Measurements from ENCODE around the gene FBXL20.
A peak's percentile ranks its signal among the peaks of the same experiment; 100 is the strongest.
"Not testable (repeated sequence)": the region's sequence is repeated elsewhere in the genome, so short reads cannot be mapped to it uniquely, and the experiment has no call there.

FBXL20 gene, protein sequence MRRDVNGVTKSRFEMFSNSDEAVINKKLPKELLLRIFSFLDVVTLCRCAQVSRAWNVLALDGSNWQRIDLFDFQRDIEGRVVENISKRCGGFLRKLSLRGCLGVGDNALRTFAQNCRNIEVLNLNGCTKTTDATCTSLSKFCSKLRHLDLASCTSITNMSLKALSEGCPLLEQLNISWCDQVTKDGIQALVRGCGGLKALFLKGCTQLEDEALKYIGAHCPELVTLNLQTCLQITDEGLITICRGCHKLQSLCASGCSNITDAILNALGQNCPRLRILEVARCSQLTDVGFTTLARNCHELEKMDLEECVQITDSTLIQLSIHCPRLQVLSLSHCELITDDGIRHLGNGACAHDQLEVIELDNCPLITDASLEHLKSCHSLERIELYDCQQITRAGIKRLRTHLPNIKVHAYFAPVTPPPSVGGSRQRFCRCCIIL

DNA sequence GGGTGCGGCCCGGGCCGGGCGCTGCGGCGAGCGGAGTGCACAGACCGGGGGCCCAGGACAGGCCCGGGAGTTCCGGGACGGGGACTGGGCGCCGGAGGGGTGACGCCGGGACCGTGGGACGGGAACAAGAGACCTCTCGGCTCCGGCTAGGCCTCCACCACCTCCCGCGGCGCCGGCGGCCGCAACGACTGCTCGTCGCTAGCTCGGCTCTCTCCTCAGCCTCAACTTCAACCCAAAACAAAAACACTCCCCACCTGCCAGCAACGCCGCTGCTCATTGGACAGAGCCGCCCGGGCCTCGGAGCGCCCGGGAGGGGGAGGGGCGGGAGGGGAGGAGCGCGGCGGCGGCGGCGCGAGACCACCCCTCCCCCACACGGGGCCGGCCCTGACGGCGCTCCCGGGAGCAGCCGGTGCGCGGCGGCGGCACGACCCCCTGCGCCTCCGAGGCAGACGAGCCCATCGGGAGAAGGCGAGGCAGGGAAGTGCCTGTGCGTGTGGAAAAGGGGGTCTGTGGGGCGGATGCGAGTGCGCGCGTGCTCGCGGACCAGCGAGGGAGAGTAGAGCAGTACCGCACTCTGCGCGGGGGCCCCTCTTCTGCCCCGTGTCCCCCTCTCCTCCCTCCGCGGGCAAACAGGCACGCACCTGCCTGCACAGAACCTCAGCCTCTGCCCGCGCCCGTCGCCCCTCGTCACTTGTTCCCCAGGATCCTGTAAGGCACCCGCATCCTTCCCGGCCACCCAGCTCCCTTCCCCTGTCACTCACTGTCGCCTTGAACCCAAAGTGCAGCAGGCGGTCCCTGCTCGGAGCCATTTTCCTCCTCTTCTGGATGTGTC is at the start of gene FBXL20:
FBXL20 (minus strand) TSS at position 215 of the 832 bp plus-strand sequence. CDS start 224 bp downstream, outside the sequence.
- H3K4me3 ChIP-seq (ENCODE audit: low read length) = peak within 1 kb of the TSS; percentile 93
- TF ChIP-seq, protein P1, sequence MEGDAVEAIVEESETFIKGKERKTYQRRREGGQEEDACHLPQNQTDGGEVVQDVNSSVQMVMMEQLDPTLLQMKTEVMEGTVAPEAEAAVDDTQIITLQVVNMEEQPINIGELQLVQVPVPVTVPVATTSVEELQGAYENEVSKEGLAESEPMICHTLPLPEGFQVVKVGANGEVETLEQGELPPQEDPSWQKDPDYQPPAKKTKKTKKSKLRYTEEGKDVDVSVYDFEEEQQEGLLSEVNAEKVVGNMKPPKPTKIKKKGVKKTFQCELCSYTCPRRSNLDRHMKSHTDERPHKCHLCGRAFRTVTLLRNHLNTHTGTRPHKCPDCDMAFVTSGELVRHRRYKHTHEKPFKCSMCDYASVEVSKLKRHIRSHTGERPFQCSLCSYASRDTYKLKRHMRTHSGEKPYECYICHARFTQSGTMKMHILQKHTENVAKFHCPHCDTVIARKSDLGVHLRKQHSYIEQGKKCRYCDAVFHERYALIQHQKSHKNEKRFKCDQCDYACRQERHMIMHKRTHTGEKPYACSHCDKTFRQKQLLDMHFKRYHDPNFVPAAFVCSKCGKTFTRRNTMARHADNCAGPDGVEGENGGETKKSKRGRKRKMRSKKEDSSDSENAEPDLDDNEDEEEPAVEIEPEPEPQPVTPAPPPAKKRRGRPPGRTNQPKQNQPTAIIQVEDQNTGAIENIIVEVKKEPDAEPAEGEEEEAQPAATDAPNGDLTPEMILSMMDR (conservative IDR thresholded peaks at IDR 0.05; ENCODE audit: low read length) = no peak

DNA sequence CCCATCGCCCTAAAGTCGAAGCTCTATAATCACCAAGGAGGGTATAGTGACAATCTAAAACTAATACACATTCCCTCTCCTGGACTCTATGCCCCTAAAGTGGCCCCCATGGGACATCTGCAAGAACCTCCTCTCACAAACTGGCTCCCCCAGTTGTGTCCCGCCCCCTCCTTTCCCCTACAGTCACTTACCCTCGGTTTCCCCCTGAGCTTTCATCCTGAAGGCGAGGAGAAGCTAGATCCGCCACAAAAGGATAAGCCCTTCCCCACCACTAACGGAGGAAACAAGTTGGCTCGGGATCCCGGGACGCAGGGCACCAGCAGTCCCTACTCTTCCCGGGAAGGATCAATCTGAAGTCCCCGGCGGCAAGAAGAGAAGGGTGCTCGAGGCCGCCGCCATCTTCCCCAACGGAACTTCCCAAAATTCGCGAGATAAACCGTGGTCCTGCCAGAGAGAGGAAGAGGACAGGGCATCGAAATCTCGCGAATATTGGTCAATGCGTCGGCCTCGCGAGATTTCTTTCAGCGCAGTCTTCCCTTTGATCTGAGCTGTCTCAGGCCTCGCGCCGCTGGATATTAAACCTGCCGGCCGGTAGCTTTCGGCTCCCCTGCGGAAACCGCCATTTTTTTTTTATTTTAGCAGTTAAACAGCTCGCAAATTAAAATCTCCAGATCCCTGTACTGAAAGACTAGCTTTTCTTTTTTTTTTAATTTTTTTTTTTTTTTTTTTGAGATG is 49.6 kb upstream of the FBXL20 start, which contains the start of gene MED1:
MED1 (minus strand) TSS at position 417 of the 735 bp plus-strand sequence; CDS start at position 216, 201 bp downstream.
- peak within 1 kb of the TSS; percentile 97 for H3K4me3 ChIP-seq (ENCODE audit: low read length)
- TF ChIP-seq, protein P1 (conservative IDR thresholded peaks at IDR 0.05; ENCODE audit: low read length) = no peak
- peak; percentile 98 for DNase-seq (ENCODE audit: low read depth)

More for the DNA sequence above, at the start of gene FBXL20:
- DNase-seq (ENCODE audit: low read depth) = peak; percentile 86

DNA sequence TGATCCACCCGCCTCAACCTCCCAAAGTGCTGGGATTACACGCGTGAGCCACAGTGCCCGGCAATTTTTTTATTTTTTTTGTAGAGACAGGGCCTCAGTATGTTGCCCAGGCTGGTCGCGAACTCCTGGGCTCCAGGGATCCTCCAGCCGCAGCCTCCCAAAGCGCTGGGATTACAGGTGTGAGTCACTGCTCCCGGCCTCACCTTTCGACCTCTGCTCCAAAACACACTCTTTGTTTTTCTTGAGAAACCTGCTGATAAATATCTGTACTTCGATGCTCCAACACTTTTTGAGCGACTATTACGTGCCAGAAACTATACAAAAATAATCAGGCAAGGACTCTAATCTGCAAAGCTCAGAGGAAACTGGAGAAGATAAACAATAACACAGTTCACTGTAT is 48.6 kb upstream of the FBXL20 start:
- peak overlapping the region; percentile 97 for H3K4me3 ChIP-seq (ENCODE audit: low read length)
- TF ChIP-seq, protein P1 (conservative IDR thresholded peaks at IDR 0.05; ENCODE audit: low read length) = no peak
- DNase-seq (ENCODE audit: low read depth) = no peak

DNA sequence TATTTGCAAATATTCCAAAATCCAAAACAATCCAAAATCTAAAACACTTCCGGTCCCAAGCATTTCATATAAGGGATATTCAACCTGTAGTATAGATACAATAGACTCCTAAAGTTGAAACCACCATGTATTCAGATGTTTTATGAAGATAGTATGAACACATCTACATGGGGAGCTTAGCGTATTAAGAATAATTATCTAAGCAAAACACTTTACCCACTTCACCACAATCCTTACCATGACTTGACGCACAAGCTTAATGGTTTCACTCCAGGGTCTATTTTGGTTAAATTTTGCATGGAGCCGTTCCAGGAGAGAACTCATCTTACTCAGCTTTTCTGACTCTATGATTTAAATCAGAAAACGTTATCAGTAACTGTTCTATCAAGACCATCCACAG is 46.1 kb upstream of the FBXL20 start:
- TF ChIP-seq, protein P1 (conservative IDR thresholded peaks at IDR 0.05; ENCODE audit: low read length) = no peak
- H3K4me3 ChIP-seq (ENCODE audit: low read length) = no peak overlapping the region
- DNase-seq (ENCODE audit: low read depth) = no peak

DNA sequence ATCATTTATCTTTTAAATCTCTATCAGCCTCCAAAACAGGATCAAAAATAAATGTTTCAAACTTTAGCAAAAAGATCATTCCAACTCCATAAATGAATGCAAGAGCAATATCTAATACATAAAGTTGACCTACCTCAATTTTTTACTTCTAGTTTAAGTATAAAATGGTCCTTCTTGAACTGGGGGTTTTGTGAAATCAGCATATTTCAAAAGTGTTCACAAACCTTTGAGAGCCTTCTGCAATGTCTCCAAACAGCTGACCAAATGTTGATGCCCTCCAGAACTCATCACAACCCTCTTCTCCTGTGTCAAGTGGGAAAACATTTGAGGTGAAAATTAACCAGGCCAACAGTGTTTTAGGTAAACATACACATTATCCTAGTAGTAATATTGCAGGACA is 41.9 kb upstream of the FBXL20 start:
- no peak for DNase-seq (ENCODE audit: low read depth)
- H3K4me3 ChIP-seq (ENCODE audit: low read length) = no peak overlapping the region
- TF ChIP-seq, protein P1 (conservative IDR thresholded peaks at IDR 0.05; ENCODE audit: low read length) = no peak

DNA sequence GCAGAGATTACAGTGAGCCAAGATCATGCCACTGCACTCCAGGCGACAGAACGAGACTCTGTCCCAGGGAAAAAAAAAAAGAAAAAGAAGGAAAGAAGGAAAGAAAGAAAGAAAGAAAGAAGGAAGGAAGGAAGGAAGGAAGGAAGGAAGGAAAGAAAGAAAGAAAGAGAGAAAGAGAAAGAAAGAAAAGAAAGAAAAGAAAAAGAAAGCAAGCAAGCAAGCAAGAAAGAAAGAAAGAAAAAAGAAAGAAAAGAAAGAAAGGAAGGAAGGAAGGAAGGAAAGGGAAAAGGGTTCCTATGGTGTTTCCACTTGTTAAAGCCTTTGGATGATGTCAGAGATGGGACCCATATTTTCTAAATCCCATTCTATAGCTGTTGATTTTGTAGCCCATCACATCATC is 38.4 kb upstream of the FBXL20 start:
- DNase-seq (ENCODE audit: low read depth); H3K4me3 ChIP-seq (ENCODE audit: low read length): not testable (repeated sequence)

DNA sequence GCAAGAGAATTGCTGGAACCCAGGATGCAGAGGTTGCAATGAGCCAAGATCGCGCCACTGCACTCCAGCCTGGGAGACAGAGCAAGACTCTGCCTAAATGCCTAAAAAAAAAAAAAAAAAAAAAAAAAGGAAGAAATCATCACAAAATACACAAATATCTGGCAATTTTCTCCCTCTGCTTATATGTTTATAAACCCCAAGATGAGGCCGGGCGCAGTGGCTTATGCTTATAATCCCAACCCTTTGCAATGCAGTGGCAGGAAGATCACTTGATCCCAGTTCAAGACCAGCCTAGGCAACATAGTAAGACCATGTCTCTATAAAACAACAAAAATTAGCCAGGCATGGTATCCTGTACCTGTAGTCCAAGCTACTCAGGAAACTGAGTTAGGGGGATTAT is 28.2 kb upstream of the FBXL20 start:
- no peak for DNase-seq (ENCODE audit: low read depth)
- TF ChIP-seq, protein P1 (conservative IDR thresholded peaks at IDR 0.05; ENCODE audit: low read length) = no peak
- no peak overlapping the region for H3K4me3 ChIP-seq (ENCODE audit: low read length)

Data from AG10803 (cell line).